DMS53 treated with DMSO at 0.1 percent for 48 hours (cell line): ENCODE measurements around the gene UNC13C.

Source experiments
- DNase-seq: peaks from one replicate; lab custom pipeline; 2025; ENCODE audit not compliant: unreplicated experiment; lab: John Stamatoyannopoulos, UW

The UNC13C gene

GRCh38 chr15:54556231-54556630 is 578.0 kb downstream of the UNC13C start:
- no peak for DNase-seq

DNA sequence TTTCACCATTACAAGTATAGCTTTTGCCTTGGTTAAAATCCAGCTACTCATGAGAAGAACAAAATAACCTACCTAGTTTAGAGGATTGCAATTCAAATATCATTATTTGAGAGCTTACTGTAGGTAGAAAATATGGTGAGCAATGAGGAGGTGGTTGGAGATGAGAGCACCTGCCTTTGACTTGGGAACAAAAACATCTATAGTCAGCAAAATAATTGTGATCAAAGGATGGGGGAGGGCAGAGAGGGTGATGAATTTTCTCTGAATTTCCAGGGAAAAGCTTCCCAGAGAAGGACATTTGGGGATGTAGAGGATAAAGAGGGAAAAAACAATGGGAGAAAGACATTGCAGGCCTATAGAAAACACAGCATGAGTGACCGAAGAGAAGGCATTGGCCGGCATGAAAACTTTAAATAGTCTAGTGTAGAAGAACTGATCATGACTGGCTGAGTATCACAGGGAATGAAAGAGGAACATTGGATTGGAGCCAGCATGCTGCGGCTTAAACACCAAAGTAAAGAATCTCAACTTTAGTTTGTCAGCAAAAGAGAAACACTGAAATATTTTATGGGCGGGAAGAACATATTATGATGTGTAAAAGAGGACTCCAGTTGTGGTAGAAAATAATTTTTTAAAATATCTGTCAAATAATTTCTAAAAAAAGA is 581.3 kb downstream of the UNC13C start:
- no peak for DNase-seq

- no peak for DNase-seq
These were observed 582.2 kb downstream of the UNC13C start for GRCh38 chr15:54560417-54560816.

GRCh38 chr15:54564166-54564565 is 585.9 kb downstream of the UNC13C start:
- no peak for DNase-seq

DNA sequence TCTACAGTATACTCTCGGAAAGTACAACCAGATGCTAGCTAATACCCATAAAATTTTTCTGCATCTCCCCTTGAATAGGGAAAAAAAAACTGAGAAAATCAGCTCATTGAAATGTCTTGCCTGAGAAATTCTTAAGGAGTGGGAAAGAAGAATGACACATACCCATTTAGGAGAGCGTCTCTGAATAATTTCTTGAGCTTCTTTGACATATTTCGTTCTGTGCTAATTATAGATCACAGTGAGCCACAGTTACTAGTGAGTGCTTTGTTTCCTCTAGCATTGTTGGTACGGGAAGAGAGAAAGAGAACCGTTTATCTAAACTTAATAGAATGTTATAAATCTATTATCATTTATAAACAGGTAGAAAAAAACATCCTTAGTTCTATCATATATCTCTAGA is 588.4 kb downstream of the UNC13C start:
- no peak for DNase-seq

- no peak for DNase-seq
These were observed 589.3 kb downstream of the UNC13C start for GRCh38 chr15:54567408-54568035.

- DNase-seq: no peak
These were observed 590.1 kb downstream of the UNC13C start for GRCh38 chr15:54568381-54568780.

GRCh38 chr15:54571576-54571975 is 593.3 kb downstream of the UNC13C start:
- no peak for DNase-seq

DNA sequence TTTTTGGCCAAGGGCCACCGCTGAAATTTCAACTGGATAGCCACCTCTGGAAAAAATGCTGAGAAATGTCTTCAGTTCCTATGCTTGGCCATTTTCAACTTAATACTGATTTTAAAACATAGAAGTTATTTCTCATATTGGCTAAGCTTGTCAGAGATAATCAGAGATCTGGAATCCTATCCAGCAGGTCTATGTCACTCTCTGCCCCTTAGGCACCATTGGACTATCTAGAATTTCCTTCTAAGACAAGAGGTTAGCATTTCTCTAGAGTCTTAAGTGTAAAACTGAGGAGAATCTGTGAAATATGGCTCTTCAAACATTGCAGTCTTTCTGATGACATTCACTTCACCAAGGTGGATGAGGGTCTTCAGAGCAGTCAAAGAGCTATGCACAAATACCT is 597.3 kb downstream of the UNC13C start:
- no peak for DNase-seq

DNA sequence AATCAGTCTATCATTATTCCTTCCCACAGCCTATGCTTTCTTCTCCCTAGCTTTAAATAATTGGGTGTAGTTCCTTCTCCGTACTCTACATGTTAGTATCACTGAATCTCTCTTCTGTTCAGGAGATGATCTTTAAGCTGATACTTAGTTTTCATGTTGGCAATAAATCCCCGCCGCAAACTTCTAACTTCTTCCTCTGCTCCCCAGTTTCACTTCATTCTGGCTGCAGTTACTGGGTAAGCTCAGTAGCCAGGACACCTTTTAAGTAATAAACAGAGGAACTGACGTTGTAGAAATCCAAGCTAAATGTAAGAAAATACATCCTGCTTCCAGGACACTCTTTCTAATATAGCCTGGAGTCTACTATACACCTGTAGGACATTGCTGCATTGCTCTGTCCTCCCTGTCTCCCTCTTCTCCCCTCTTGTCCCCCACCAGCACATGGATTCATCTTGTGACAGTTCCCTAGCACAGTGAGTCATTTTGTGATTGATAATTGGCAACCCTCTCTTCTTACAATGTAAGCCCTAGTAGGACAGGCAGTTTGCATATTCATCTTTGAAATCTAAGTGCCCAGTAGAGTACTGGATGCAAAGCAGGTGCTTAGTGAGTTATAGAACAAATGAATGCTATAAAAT is 598.2 kb downstream of the UNC13C start:
- DNase-seq: no peak

DNA sequence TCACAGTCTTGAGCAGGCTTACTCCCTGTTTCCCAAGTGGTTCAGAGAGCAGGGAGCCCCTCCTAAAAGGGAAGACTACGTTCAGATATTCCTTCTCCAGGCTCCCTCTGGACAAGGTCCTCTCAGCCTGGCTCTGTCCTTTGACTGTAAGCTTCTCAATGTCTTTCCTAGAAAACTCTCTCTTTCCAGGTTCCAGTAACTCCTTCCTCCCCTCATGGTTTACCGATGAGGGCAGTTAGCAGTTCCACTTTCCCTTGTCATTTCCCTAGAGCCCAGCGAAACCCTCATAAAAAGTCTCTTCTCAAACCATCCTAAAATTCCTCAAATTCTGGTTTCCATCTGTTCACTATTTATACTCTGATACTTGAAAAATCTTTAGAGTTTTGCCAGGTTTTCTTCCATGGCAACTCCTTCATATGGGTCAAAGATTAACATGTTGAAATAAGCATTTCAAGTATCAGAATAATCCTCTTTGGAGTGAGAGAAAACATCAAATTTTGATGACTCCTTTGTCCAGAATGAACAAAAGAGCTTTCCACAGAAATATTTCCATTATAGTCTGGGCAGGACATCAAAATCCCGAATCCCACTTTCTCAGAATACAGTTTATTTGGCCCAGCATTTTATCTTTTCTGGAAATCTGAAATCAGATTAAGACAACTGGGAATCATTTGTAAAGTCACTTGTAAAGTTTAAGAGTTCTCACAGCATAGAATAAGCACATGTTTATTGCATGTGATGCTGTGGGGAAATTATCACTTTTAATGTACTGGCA is 599.4 kb downstream of the UNC13C start:
- DNase-seq: no peak

- no peak for DNase-seq
These were observed 601.6 kb downstream of the UNC13C start for GRCh38 chr15:54579855-54580254.

GRCh38 chr15:54580643-54581042 is 602.4 kb downstream of the UNC13C start:
- DNase-seq: no peak

- no peak for DNase-seq
These were observed 604.8 kb downstream of the UNC13C start for GRCh38 chr15:54582863-54583643.

- no peak for DNase-seq
These were observed 606.8 kb downstream of the UNC13C start for GRCh38 chr15:54585063-54585462.

- DNase-seq: no peak
These were observed 615.9 kb downstream of the UNC13C start for GRCh38 chr15:54594115-54594514.

DNA sequence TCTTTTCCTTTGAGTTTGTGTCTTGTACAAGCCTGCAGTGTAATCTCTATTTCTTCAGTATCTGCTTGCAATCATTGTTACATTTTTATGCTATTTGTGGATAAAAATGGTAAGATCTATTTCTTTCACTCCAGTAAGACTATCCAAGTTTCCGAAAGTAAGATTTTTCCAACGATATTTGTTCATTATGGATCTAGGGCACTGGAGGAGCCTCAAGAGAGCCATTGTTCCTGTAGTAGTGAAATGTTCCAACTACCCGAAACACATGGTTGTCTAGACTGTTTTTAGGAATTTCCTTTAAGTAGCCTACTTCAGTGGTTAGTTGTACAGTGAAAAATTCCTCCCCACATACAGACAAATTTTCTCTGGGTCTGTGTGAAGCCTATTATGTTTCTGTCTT is 621.1 kb downstream of the UNC13C start:
- DNase-seq: no peak

DNA sequence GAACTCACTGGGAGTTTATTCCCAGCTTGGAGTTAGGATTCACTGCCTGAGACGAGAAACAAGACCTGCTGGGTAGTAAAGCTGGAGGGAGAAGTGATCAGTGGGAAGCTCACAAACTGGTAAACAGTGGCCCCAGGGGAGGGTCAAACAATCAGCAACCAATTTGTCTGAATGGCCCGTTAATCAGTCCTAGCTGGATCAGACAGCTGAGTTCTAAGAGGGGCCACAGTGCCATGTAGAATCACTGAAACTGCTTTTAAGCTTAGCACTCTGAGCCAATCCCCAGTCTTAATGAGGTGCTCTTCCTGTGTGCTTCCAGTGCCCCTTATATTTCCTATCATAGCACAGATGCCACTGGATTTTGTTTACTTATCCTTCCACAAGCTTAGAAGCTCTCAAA is 626.8 kb downstream of the UNC13C start:
- no peak for DNase-seq

- peak; percentile 36 for DNase-seq
These were observed 627.3 kb downstream of the UNC13C start for GRCh38 chr15:54605556-54605955.

GRCh38 chr15:54608876-54609835 is 630.9 kb downstream of the UNC13C start:
- DNase-seq: no peak
